SH-SY5Y (cell line): Measurements from ENCODE around the gene CRYBA2.

Experiments used
- GATA2 ChIP-seq: IDR thresholded peaks from 2 replicates; pipeline ENCODE4 v1.6.1; 2011; ENCODE audit warnings: mild to moderate bottlenecking, low read depth, low read length
- GATA3 ChIP-seq: IDR thresholded peaks from 2 replicates; pipeline ENCODE4 v1.6.1; 2011; ENCODE audit warnings: low read depth, mild to moderate bottlenecking, low read length, moderate library complexity

GRCh38 chr2:219016721-219017120 lies 23.5 kb upstream of the CRYBA2 start:
- TF ChIP-seq GATA2 (no peak), GATA3 (no peak)
